Liver (tissue), 9 donors: ENCODE measurements around the gene PLXDC2. TPM values are rescaled to one million over a fixed set of nuclear protein-coding genes. Genes with fewer than 3 reads are reported as not detected.

Experiments used
- DNase-seq: peaks from one replicate; pipeline ENCODE4 v3.0.0-alpha.2; 2017; ENCODE audit warnings: low spot score
- H3K27ac ChIP-seq, 2 donors: one replicate each; pipeline ENCODE4 v1.7.0; 2013; ENCODE audit warnings: inconsistent platforms in 2 of 2, low read length in 2 of 2, control low read depth in 1 of 2, low read depth in 1 of 2, mild to moderate bottlenecking in 1 of 2
- H3K27me3 ChIP-seq, 4 donors: one replicate each; pipeline versions ENCODE4 v1.6.1 to v1.7.0; 2013; ENCODE audit warnings: low read length in 3 of 4, inconsistent platforms in 1 of 4, mild to moderate bottlenecking in 1 of 4, moderate library complexity in 1 of 4; ENCODE audit not compliant: control insufficient read depth in 4 of 4, insufficient read depth in 4 of 4
- H3K36me3 ChIP-seq, 4 donors: one replicate each; pipeline versions ENCODE4 v1.6.1 to v1.7.0; 2013; ENCODE audit warnings: low read length in 3 of 4, mild to moderate bottlenecking in 3 of 4, low read depth in 1 of 4, moderate library complexity in 1 of 4; ENCODE audit not compliant: control insufficient read depth in 4 of 4, insufficient read depth in 3 of 4
- H3K4me1 ChIP-seq, 4 donors: one replicate each; pipeline versions ENCODE4 v1.6.1 to v1.7.0; 2013; ENCODE audit warnings: low read length in 3 of 4, mild to moderate bottlenecking in 3 of 4, moderate library complexity in 1 of 4; ENCODE audit not compliant: control insufficient read depth in 4 of 4, insufficient read depth in 4 of 4
- H3K4me3 ChIP-seq, 3 donors: one replicate each; pipeline versions ENCODE4 v1.6.1 to v1.7.0; 2013; ENCODE audit warnings: low read length in 3 of 3, control low read depth in 1 of 3, low read depth in 1 of 3, mild to moderate bottlenecking in 1 of 3
- H3K9ac ChIP-seq, 2 donors: one replicate each; pipeline ENCODE4 v1.7.0; 2013; ENCODE audit warnings: low read length in 2 of 2, mild to moderate bottlenecking in 2 of 2, moderate library complexity in 2 of 2, control low read depth in 1 of 2, low read depth in 1 of 2
- H3K9me3 ChIP-seq, 4 donors: one replicate each; pipeline versions ENCODE4 v1.6.1 to v1.7.0; 2013; ENCODE audit warnings: low read length in 3 of 4; ENCODE audit not compliant: control insufficient read depth in 4 of 4
- EGR1 ChIP-seq, 2 donors: IDR thresholded peaks; 2 replicates each; pipeline ENCODE4 v1.6.1; 2016 to 2018; ENCODE audit warnings: antibody characterized with exemption in 2 of 2, low read depth in 2 of 2
- FOXA1 ChIP-seq: IDR thresholded peaks from 2 replicates; pipeline ENCODE4 v1.6.1; 2016; ENCODE audit warnings: antibody characterized with exemption
- FOXA2 ChIP-seq: IDR thresholded peaks from 2 replicates; pipeline ENCODE4 v1.6.1; 2016; ENCODE audit warnings: antibody characterized with exemption
- HNF4A ChIP-seq, 2 donors: conservative IDR thresholded peaks; 2 replicates each; pipeline ENCODE4 v1.6.1; 2016; ENCODE audit warnings: antibody characterized with exemption in 2 of 2, mild to moderate bottlenecking in 2 of 2
- JUND ChIP-seq, 2 donors: IDR thresholded peaks; 2 replicates each; pipeline ENCODE4 v1.6.1; 2016; ENCODE audit warnings: antibody characterized with exemption in 2 of 2
- MAX ChIP-seq: IDR thresholded peaks from 2 replicates; pipeline ENCODE4 v1.6.1; 2016; ENCODE audit warnings: antibody characterized with exemption
- NR2F2 ChIP-seq: IDR thresholded peaks from 2 replicates; pipeline ENCODE4 v1.6.1; 2016; ENCODE audit warnings: antibody characterized with exemption
- RAD21 ChIP-seq, 2 donors: IDR thresholded peaks; 2 replicates each; pipeline ENCODE4 v1.6.1; 2016; ENCODE audit warnings: antibody characterized with exemption in 2 of 2, mild to moderate bottlenecking in 2 of 2
- REST ChIP-seq: IDR thresholded peaks from 2 replicates; pipeline ENCODE4 v1.6.1; 2016; ENCODE audit warnings: antibody characterized with exemption, mild to moderate bottlenecking
- SP1 ChIP-seq: IDR thresholded peaks from 2 replicates; pipeline ENCODE4 v1.6.1; 2018; ENCODE audit warnings: antibody characterized with exemption, mild to moderate bottlenecking
- TAF1 ChIP-seq: conservative IDR thresholded peaks from 2 replicates; pipeline ENCODE4 v1.6.1; 2016; ENCODE audit warnings: antibody characterized with exemption, mild to moderate bottlenecking
- YY1 ChIP-seq: IDR thresholded peaks from 2 replicates; pipeline ENCODE4 v1.6.1; 2016; ENCODE audit warnings: antibody characterized with exemption, mild to moderate bottlenecking
- WGBS: extraction: QIAGEN DNeasy Blood & Tissue Kit; methylation state at CpG from one replicate; pipeline ENCODE4 v1.1.7; 2013; 5-methylcytosine and 5-hydroxymethylcytosine counted together
- polyA plus RNA-seq, 2 donors: library from polyadenylated mRNA; stranded (reverse) in 1 of 2; unstranded in 1 of 2; fragments of 200-250 nt in 1 of 2; fragments of >200 nt in 1 of 2; fragmentation: Nextera tagmentation in 1 of 2; extraction: Ambion mirVana in 1 of 2; gene quantifications; one replicate each; pipeline versions ENCODE4 v1.2.1 to v1.2.3, GENCODE V29; 2013 to 2015
- total RNA-seq, 2 donors: library from RNA; depleted of rRNA; stranded (reverse); fragments of >200 nt; gene quantifications; one replicate each; pipeline ENCODE4 v1.2.3, GENCODE V29; 2014
- TF ChIP-seq, protein P1 (sequence below): IDR thresholded peaks from 2 replicates; pipeline ENCODE4 v1.6.1; 2016; ENCODE audit warnings: antibody characterized with exemption
- donor health status: healthy.
- donor health status: healthy.
- donor health status: healthy.
- donor health status: healthy.
- donor health status: healthy.

The PLXDC2 gene
- total and polyA plus RNA-seq, 4 donors: 1.4 to 5.1 (median 2.4) TPM

- no peak for TF ChIP-seq TAF1
Measured at GRCh38 chr10:20017961-20018360, 201.7 kb downstream of the PLXDC2 start (continued).

GRCh38 chr10:20020677-20021076, 204.4 kb downstream of the PLXDC2 start:
- no peak overlapping the region for H3K27ac ChIP-seq
- WGBS: 70% methylated on average over 1 of the region's 1 CpG

GRCh38 chr10:20029523-20029922, 213.3 kb downstream of the PLXDC2 start:
- WGBS: 92% methylated on average over 3 of the region's 3 CpGs
- Histone ChIP-seq H3K9ac (no peak overlapping the region), H3K27me3 (no peaks in the 10 kb centered on the region), H3K36me3 (no peaks in the 10 kb centered on the region), H3K4me3 (no peak overlapping the region), H3K9me3 (no peaks in the 10 kb centered on the region), H3K4me1 (no peaks in the 10 kb centered on the region), H3K27ac (no peak overlapping the region)
- DNase-seq: no peak
- no peak for TF ChIP-seq HNF4A (conservative IDR thresholded peaks at IDR 0.05)
- no peak for TF ChIP-seq MAX
- no peak for TF ChIP-seq FOXA2
- TF ChIP-seq NR2F2: no peak
- no peak for TF ChIP-seq SP1

More at GRCh38 chr10:20020677-20021076, 204.4 kb downstream of the PLXDC2 start:
- TF ChIP-seq FOXA2: no peak
- no peak for TF ChIP-seq FOXA1
- TF ChIP-seq TAF1: no peak
- no peak for TF ChIP-seq REST
- no peak for TF ChIP-seq YY1
- TF ChIP-seq, protein P1, sequence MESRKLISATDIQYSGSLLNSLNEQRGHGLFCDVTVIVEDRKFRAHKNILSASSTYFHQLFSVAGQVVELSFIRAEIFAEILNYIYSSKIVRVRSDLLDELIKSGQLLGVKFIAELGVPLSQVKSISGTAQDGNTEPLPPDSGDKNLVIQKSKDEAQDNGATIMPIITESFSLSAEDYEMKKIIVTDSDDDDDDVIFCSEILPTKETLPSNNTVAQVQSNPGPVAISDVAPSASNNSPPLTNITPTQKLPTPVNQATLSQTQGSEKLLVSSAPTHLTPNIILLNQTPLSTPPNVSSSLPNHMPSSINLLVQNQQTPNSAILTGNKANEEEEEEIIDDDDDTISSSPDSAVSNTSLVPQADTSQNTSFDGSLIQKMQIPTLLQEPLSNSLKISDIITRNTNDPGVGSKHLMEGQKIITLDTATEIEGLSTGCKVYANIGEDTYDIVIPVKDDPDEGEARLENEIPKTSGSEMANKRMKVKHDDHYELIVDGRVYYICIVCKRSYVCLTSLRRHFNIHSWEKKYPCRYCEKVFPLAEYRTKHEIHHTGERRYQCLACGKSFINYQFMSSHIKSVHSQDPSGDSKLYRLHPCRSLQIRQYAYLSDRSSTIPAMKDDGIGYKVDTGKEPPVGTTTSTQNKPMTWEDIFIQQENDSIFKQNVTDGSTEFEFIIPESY: no peak
- no peak for TF ChIP-seq RAD21 (IDR thresholded peaks at IDR 0.05)
- TF ChIP-seq JUND (IDR thresholded peaks at IDR 0.05): no peak
- DNase-seq: no peak
- no peak overlapping the region for H3K4me3 ChIP-seq
- H3K4me1 ChIP-seq: no peaks in the 10 kb centered on the region
- no peaks in the 10 kb centered on the region for H3K27me3 ChIP-seq
- H3K9me3 ChIP-seq: no peaks in the 10 kb centered on the region
- no peaks in the 10 kb centered on the region for H3K36me3 ChIP-seq
- no peak overlapping the region for H3K9ac ChIP-seq

- Histone ChIP-seq H3K4me1 (no peaks in the 10 kb centered on the region), H3K36me3 (no peaks in the 10 kb centered on the region), H3K27ac (no peak overlapping the region), H3K9me3 (peaks cover 0 to 2% (median 0%) of the 10 kb centered on the region in 4 donors), H3K4me3 (no peak overlapping the region), H3K27me3 (no peaks in the 10 kb centered on the region), H3K9ac (no peak overlapping the region)
- WGBS: 83% methylated on average over 4 of the region's 4 CpGs
- DNase-seq: no peak
- TF ChIP-seq YY1 (no peak), HNF4A (conservative IDR thresholded peaks at IDR 0.05) (no peak), REST (no peak), EGR1 (IDR thresholded peaks at IDR 0.05; ENCODE audit: low read depth in 2 of 2) (no peak)
Measured at GRCh38 chr10:20033476-20033875, 217.2 kb downstream of the PLXDC2 start.
